OCI-LY7 (cell line): ENCODE results near the gene ZFP36.

Source experiments
- EZH2phosphoT487 ChIP-seq: fragments of 200-600 bp; sonication (generic); IDR thresholded peaks from 2 replicates; pipeline ENCODE4 v1.6.1; 2018; ENCODE audit warnings: low read depth, borderline replicate concordance, mild to moderate bottlenecking, mixed run types, antibody characterized with exemption, low read length, moderate library complexity, mixed read lengths
- TF ChIP-seq, protein P1 (sequence below): fragments of 200-600 bp; sonication (generic); conservative IDR thresholded peaks from 2 replicates; pipeline ENCODE4 v1.5.1; 2014; ENCODE audit warnings: mild to moderate bottlenecking, antibody characterized with exemption, low read length, moderate library complexity, mixed read lengths

DNA sequence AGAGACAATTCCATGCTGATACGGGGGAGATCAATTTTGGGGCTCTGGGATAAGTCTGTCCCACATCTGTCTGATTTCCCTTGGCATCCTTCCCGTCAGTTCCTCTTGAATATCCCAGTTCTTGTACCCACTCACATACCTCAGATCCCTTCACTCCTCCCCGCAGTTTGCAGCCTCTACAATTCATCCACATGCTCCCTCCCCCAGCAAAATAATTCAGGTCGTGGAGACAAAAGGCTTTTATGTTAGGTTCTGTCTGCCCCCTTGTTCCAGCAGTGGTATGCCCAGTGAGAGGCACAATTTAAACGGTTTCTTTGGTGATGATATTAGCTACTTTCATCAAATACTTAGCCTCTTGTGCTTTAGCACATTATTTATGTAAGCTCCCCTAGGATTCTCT is 19.5 kb downstream of the ZFP36 start:
- TF ChIP-seq, protein P1, sequence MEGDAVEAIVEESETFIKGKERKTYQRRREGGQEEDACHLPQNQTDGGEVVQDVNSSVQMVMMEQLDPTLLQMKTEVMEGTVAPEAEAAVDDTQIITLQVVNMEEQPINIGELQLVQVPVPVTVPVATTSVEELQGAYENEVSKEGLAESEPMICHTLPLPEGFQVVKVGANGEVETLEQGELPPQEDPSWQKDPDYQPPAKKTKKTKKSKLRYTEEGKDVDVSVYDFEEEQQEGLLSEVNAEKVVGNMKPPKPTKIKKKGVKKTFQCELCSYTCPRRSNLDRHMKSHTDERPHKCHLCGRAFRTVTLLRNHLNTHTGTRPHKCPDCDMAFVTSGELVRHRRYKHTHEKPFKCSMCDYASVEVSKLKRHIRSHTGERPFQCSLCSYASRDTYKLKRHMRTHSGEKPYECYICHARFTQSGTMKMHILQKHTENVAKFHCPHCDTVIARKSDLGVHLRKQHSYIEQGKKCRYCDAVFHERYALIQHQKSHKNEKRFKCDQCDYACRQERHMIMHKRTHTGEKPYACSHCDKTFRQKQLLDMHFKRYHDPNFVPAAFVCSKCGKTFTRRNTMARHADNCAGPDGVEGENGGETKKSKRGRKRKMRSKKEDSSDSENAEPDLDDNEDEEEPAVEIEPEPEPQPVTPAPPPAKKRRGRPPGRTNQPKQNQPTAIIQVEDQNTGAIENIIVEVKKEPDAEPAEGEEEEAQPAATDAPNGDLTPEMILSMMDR = no peak
- TF ChIP-seq EZH2phosphoT487 = no peak
